GM12892 (cell line): Measurements from ENCODE around the gene PLOD1.

Experiments used
- POLR2A ChIP-seq: IDR thresholded peaks from 2 replicates; pipeline ENCODE4 v1.6.1; 2011; ENCODE audit warnings: low read depth, low read length, control low read depth
- POLR2AphosphoS5 ChIP-seq: IDR thresholded peaks from 2 replicates; pipeline ENCODE4 v1.6.1; 2011; ENCODE audit warnings: low read depth, low read length, control low read depth
- TAF1 ChIP-seq: IDR thresholded peaks from 2 replicates; pipeline ENCODE4 v1.6.1; 2011; ENCODE audit warnings: low read depth, mild to moderate bottlenecking, control low read depth, low read length, borderline replicate concordance

DNA sequence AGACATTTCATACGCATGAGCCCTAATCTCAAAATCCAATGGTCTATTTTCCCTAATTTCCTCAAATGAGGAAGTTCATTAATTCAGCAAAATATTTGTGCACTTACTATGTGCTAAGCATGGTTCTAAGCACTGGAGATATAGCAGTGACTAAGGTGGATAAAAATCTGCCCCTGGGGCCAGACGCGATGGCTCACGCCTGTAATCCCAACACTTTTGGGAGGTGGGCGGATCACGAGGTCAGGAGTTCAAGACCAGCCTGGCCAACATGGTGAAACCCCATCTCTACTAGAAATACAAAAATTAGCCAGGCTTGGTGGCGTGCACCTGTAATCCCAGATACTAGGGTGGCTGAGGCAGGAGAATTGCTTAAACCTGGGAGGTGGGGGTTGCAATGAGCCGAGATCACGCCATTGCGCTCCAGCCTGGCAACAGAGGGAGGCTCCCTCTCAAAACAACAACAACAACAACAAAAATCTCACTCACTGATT is 80.5 kb downstream of the PLOD1 start:
- TF ChIP-seq POLR2AphosphoS5 (no peak), TAF1 (no peak), POLR2A (no peak)
